ENCODE measurements around the gene TRAP1.

DNA sequence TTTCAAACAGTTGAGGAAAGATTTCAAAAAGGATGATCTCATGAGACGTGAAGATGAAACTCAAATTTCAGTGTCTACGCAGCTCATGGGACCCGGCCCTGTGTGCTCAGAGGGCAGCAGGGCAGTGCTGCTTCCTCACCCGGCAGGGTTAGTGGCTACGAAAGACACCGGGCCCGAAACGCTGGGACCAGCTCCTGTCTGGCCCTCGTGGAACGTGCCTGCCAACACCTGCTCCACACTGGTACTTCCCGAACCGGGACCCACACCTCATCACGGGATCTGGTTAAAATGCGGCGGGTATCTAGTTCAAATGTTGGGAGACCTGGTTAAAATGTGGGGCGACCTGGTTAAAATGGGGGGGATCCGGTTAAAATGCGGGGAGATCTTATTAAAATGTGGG is 44.1 kb downstream of the TRAP1 start:
- TF ChIP-seq, protein P1, sequence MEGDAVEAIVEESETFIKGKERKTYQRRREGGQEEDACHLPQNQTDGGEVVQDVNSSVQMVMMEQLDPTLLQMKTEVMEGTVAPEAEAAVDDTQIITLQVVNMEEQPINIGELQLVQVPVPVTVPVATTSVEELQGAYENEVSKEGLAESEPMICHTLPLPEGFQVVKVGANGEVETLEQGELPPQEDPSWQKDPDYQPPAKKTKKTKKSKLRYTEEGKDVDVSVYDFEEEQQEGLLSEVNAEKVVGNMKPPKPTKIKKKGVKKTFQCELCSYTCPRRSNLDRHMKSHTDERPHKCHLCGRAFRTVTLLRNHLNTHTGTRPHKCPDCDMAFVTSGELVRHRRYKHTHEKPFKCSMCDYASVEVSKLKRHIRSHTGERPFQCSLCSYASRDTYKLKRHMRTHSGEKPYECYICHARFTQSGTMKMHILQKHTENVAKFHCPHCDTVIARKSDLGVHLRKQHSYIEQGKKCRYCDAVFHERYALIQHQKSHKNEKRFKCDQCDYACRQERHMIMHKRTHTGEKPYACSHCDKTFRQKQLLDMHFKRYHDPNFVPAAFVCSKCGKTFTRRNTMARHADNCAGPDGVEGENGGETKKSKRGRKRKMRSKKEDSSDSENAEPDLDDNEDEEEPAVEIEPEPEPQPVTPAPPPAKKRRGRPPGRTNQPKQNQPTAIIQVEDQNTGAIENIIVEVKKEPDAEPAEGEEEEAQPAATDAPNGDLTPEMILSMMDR (IDR thresholded peaks at IDR 0.05), result no peak
- TF ChIP-seq POLR2AphosphoS5 (IDR thresholded peaks at IDR 0.05) (no peak), EP300 (IDR thresholded peaks at IDR 0.05; ENCODE audit: low read depth) (no peak)

Measured in transverse colon (tissue), 4 donors.